WTC11 (cell line): ENCODE data around the gene MAGI2. TPM values are rescaled to one million over a fixed set of nuclear protein-coding genes. Genes with fewer than 3 reads are reported as not detected.

Source experiments
- ATAC-seq: fragments of 200-7000 bp; cut with Tn5 transposase; 2 replicates; pipeline ENCODE4 v1.10.0; 2021; ENCODE audit warnings: mild to moderate bottlenecking, moderate library complexity
- CTCF ChIA-PET: fragments of 300-600 bp; sonication (Branson Sonifier 250); formaldehyde crosslinking; loops from one replicate; lab custom pipeline; 2021; ENCODE audit warnings: antibody characterized with exemption; lab: Charles Lee
- POLR2A ChIA-PET: fragments of 350-600 bp; sonication (Branson Sonifier 250); formaldehyde crosslinking; loops from one replicate; lab custom pipeline; 2021; ENCODE audit warnings: antibody characterized with exemption; lab: Charles Lee
- DNase-seq: peaks from one replicate; pipeline ENCODE4 v3.0.0; 2021; ENCODE audit warnings: low spot score
- H3K27ac Mint-ChIP-seq: 2 replicates; pipeline ENCODE4 v1.8.0; 2021; ENCODE audit warnings: mixed read lengths
- H3K27me3 Mint-ChIP-seq: 2 replicates; pipeline ENCODE4 v1.8.0; 2021; ENCODE audit warnings: low read depth, mild to moderate bottlenecking, moderate library complexity, mixed read lengths
- H3K36me3 Mint-ChIP-seq: 2 replicates; pipeline ENCODE4 v1.8.0; 2021; ENCODE audit warnings: mixed read lengths
- H3K4me1 Mint-ChIP-seq: 2 replicates; pipeline ENCODE4 v1.8.0; 2022; ENCODE audit warnings: mixed read lengths
- H3K4me3 Mint-ChIP-seq: 2 replicates; pipeline ENCODE4 v1.8.0; 2021; ENCODE audit warnings: mild to moderate bottlenecking, moderate library complexity, mixed read lengths
- H3K9me3 Mint-ChIP-seq: 2 replicates; pipeline ENCODE4 v1.8.0; 2021; ENCODE audit warnings: mixed read lengths
- AFF4 ChIP-seq: sonication (generic); formaldehyde crosslinking; IDR thresholded peaks from 2 replicates; pipeline ENCODE4 v1.8.1; 2023; ENCODE audit warnings: mild to moderate bottlenecking, missing genetic modification reagents, borderline replicate concordance
- ATF1 ChIP-seq: sonication (generic); formaldehyde crosslinking; IDR thresholded peaks from 2 replicates; pipeline ENCODE4 v1.8.1; 2023; ENCODE audit warnings: mild to moderate bottlenecking, moderate library complexity, missing genetic modification reagents
- ATF3 ChIP-seq: sonication (generic); formaldehyde crosslinking; conservative IDR thresholded peaks from 2 replicates; pipeline ENCODE4 v1.8.1; 2022; ENCODE audit warnings: mild to moderate bottlenecking, missing genetic modification reagents
- CREB1 ChIP-seq: sonication (generic); formaldehyde crosslinking; IDR thresholded peaks from 2 replicates; pipeline ENCODE4 v1.8.0; 2023; ENCODE audit warnings: mild to moderate bottlenecking, missing genetic modification reagents
- ERG ChIP-seq: fragments of 250-450 bp; sonication (Bioruptor Pico); IDR thresholded peaks from 2 replicates; pipeline ENCODE4 v1.8.0; 2021; ENCODE audit warnings: mild to moderate bottlenecking
- GTF2I ChIP-seq: fragments of 250-450 bp; sonication (Bioruptor Pico); conservative IDR thresholded peaks from 2 replicates; pipeline ENCODE4 v1.4.0; 2021; ENCODE audit warnings: mild to moderate bottlenecking
- HMGA2 ChIP-seq: fragments of 250-450 bp; sonication (Bioruptor Pico); IDR thresholded peaks from 2 replicates; pipeline ENCODE4 v1.4.0; 2021; ENCODE audit warnings: mild to moderate bottlenecking, moderate library complexity
- HMGXB4 ChIP-seq: sonication (generic); formaldehyde crosslinking; IDR thresholded peaks from 2 replicates; pipeline ENCODE4 v1.8.1; 2023; ENCODE audit warnings: mild to moderate bottlenecking, moderate library complexity, missing genetic modification reagents
- MAX ChIP-seq: sonication (generic); formaldehyde crosslinking; IDR thresholded peaks from 2 replicates; pipeline ENCODE4 v1.8.0; 2022; ENCODE audit warnings: mild to moderate bottlenecking, missing genetic modification reagents
- MYBL2 ChIP-seq: sonication (generic); formaldehyde crosslinking; IDR thresholded peaks from 2 replicates; pipeline ENCODE4 v1.8.1; 2023; ENCODE audit warnings: mild to moderate bottlenecking, moderate library complexity, missing genetic modification reagents
- PRRX2 ChIP-seq: fragments of 250-450 bp; sonication (Bioruptor Pico); IDR thresholded peaks from 2 replicates; pipeline ENCODE4 v1.8.0; 2021; ENCODE audit warnings: mild to moderate bottlenecking
- TCF7 ChIP-seq: sonication (generic); formaldehyde crosslinking; IDR thresholded peaks from 2 replicates; pipeline ENCODE4 v1.8.0; 2022; ENCODE audit warnings: mild to moderate bottlenecking, low read depth, missing genetic modification reagents, moderate library complexity
- ZBTB43 ChIP-seq: sonication (generic); formaldehyde crosslinking; IDR thresholded peaks from 2 replicates; pipeline ENCODE4 v1.8.1; 2023; ENCODE audit warnings: mild to moderate bottlenecking, missing genetic modification reagents
- ZNF138 ChIP-seq: sonication (generic); formaldehyde crosslinking; conservative IDR thresholded peaks from 2 replicates; pipeline ENCODE4 v1.8.1; 2022; ENCODE audit warnings: mild to moderate bottlenecking, moderate library complexity, missing genetic modification reagents
- ZNF219 ChIP-seq: sonication (generic); formaldehyde crosslinking; IDR thresholded peaks from 2 replicates; pipeline ENCODE4 v1.8.0; 2023; ENCODE audit warnings: missing genetic modification reagents, mild to moderate bottlenecking, borderline replicate concordance
- ZNF396 ChIP-seq: fragments of 250-450 bp; sonication (Bioruptor Pico); IDR thresholded peaks from 2 replicates; pipeline ENCODE4 v1.8.0; 2021; ENCODE audit warnings: mild to moderate bottlenecking, moderate library complexity, borderline replicate concordance
- ZNF423 ChIP-seq: fragments of 250-450 bp; sonication (Bioruptor Pico); IDR thresholded peaks from 2 replicates; pipeline ENCODE4 v2.1.2; 2022; ENCODE audit warnings: mild to moderate bottlenecking, moderate library complexity
- ZNF425 ChIP-seq: fragments of 250-450 bp; sonication (Bioruptor Pico); conservative IDR thresholded peaks from 2 replicates; pipeline ENCODE4 v1.9.0; 2021; ENCODE audit warnings: mild to moderate bottlenecking
- ZNF512 ChIP-seq: sonication (generic); formaldehyde crosslinking; IDR thresholded peaks from 2 replicates; pipeline ENCODE4 v1.8.1; 2022; ENCODE audit warnings: missing genetic modification reagents, borderline replicate concordance
- ZNF532 ChIP-seq: fragments of 250-450 bp; sonication (Bioruptor Pico); IDR thresholded peaks from 2 replicates; pipeline ENCODE4 v1.9.0; 2021; ENCODE audit warnings: mild to moderate bottlenecking, borderline replicate concordance
- total RNA-seq: library from RNA; stranded (reverse); gene quantifications from 3 replicates; pipeline ENCODE4 v1.2.3, GENCODE V29; 2021

Gene MAGI2
- total RNA-seq, 1 experiment from 2014 or later: 26.6 TPM

GRCh38 chr7:79459381-79459780, 5.9 kb upstream of the MAGI2 start:
- Mint-ChIP-seq H3K27ac (no peak overlapping the region), H3K27me3 (peaks cover 45% of the 10 kb centered on the region), H3K36me3 (no peaks in the 10 kb centered on the region), H3K9me3 (no peaks in the 10 kb centered on the region), H3K4me3 (no peak overlapping the region), H3K4me1 (peaks cover 5% of the 10 kb centered on the region; the same call in 1 of the 2 replicates)
- ATAC-seq (no peak), DNase-seq (no peak)
- POLR2A ChIA-PET: no interaction called here
- CTCF ChIA-PET: no interaction called here
- TF ChIP-seq ZNF532 (no peak), GTF2I (CRISPR knock-in tag) (no peak), ZNF396 (CRISPR knock-in tag) (no peak), MAX (CRISPR knock-in tag) (no peak), MYBL2 (no peak), AFF4 (no peak), ZNF512 (CRISPR knock-in tag) (no peak), ATF3 (CRISPR knock-in tag) (no peak), ERG (CRISPR knock-in tag) (no peak), ZNF138 (no peak), PRRX2 (CRISPR knock-in tag) (no peak), ZNF425 (CRISPR knock-in tag) (no peak), CREB1 (CRISPR knock-in tag) (no peak), ZNF423 (CRISPR knock-in tag) (no peak), ATF1 (no peak), ZBTB43 (no peak), HMGA2 (CRISPR knock-in tag) (no peak), HMGXB4 (CRISPR knock-in tag) (no peak), ZNF219 (CRISPR knock-in tag) (no peak), TCF7 (CRISPR knock-in tag) (no peak)
- TF ChIP-seq, all 79 proteins: peak for 0
